Measurements from ENCODE around the gene PTMA. TPM values are rescaled to one million over a fixed set of nuclear protein-coding genes. Genes with fewer than 3 reads are reported as not detected.

The PTMA gene
- polyA plus RNA-seq, 1 of the 3 experiments (the other 2 are of a cell fraction) = 767 TPM

GRCh38 chr2:231752061-231752460 lies 43.7 kb downstream of the PTMA start (continued):
- TF ChIP-seq ELF1 (IDR thresholded peaks at IDR 0.05) = no peak
- no peak for TF ChIP-seq REST (IDR thresholded peaks at IDR 0.05; ENCODE audit: low read depth, low read length)
- no peak for TF ChIP-seq CHD2 (IDR thresholded peaks at IDR 0.05; ENCODE audit: low read length, partially characterized antibody)
- no peak for TF ChIP-seq USF2 (IDR thresholded peaks at IDR 0.05; ENCODE audit: borderline replicate concordance, low read depth, low read length)
- TF ChIP-seq CTCF (IDR thresholded peaks at IDR 0.05) = no peak
- no peak for TF ChIP-seq TEAD4 (IDR thresholded peaks at IDR 0.05; ENCODE audit: borderline replicate concordance, insufficient read depth)

GRCh38 chr2:231761735-231762134 lies 53.4 kb downstream of the PTMA start:
- DNase-seq = no peak
- ChIA-PET CTCF (interaction anchor here (1.1 to 1.9 kb wide), 4 partner anchors 39 to 75 kb away, joined by 3 to 8 read pairs (median 4); no protein-coding TSS in a partner anchor), POLR2A (no interaction called here)
- no peak for TF ChIP-seq GATA2 (CRISPR knock-in tag; IDR thresholded peaks at IDR 0.05)
- TF ChIP-seq FOXJ3 (CRISPR knock-in tag; IDR thresholded peaks at IDR 0.05) = no peak
- no peak for TF ChIP-seq FOSL2 (IDR thresholded peaks at IDR 0.05; ENCODE audit: borderline replicate concordance, low read depth)
- TF ChIP-seq USF2 (IDR thresholded peaks at IDR 0.05; ENCODE audit: borderline replicate concordance, low read depth, low read length) = no peak
- no peak for TF ChIP-seq SMC3 (IDR thresholded peaks at IDR 0.05; ENCODE audit: low read depth, low read length)
- TF ChIP-seq MAX (IDR thresholded peaks at IDR 0.05; ENCODE audit: low read depth) = no peak
- TF ChIP-seq EZH2phosphoT487 (IDR thresholded peaks at IDR 0.05; ENCODE audit: borderline replicate concordance, low read depth) = no peak
- no peak for TF ChIP-seq CHD2 (IDR thresholded peaks at IDR 0.05; ENCODE audit: low read length, partially characterized antibody)
- TF ChIP-seq RAD21 (IDR thresholded peaks at IDR 0.05; ENCODE audit: low read length) = no peak
- TF ChIP-seq RXRA (IDR thresholded peaks at IDR 0.05; ENCODE audit: borderline replicate concordance, low read depth) = no peak
- TF ChIP-seq ELF1 (IDR thresholded peaks at IDR 0.05) = no peak
- TF ChIP-seq YY1 (IDR thresholded peaks at IDR 0.05; ENCODE audit: low read depth) = no peak
- no peaks in the 10 kb centered on the region for H3K27me3 ChIP-seq (ENCODE audit: insufficient read depth)
- no peak overlapping the region for H3K4me2 ChIP-seq
- no peak overlapping the region for H3K9ac ChIP-seq
- H2AFZ ChIP-seq (ENCODE audit: low read depth) = no peak overlapping the region
- no peaks in the 10 kb centered on the region for H3K36me3 ChIP-seq (replicated peaks in 1 of 2; ENCODE audit: control insufficient read depth in 1 of 2, insufficient read depth in 2 of 2, low read length in 1 of 2)
- no peaks in the 10 kb centered on the region for H3K9me3 ChIP-seq
- no peaks in the 10 kb centered on the region for H3K4me1 ChIP-seq (ENCODE audit: control insufficient read depth in 1 of 2, insufficient read depth in 2 of 2, low read depth in 1 of 2, low read length in 1 of 2)
- no peak overlapping the region for H3K4me3 ChIP-seq (ENCODE audit: low read depth in 2 of 2, low read length in 1 of 2)
- no peaks in the 10 kb centered on the region for H3K9me2 ChIP-seq
- H3K27ac ChIP-seq (ENCODE audit: low read depth in 2 of 2, low read length in 1 of 2) = no peak overlapping the region
- H3K79me2 ChIP-seq (ENCODE audit: insufficient read depth) = no peaks in the 10 kb centered on the region
- no peaks in the 10 kb centered on the region for H3F3A ChIP-seq (replicated peaks; ENCODE audit: insufficient read depth)
- WGBS (ENCODE audit: low lambda C conversion rate) = 100% methylated on average over 2 of the region's 2 CpGs
- no peaks in the 10 kb centered on the region for H4K20me1 ChIP-seq (ENCODE audit: insufficient read depth)

All from SK-N-SH (cell line).